ENCODE data around the gene RHBDF2. TPM values are rescaled to one million over a fixed set of nuclear protein-coding genes. Genes with fewer than 3 reads are reported as not detected.
A peak's percentile ranks its signal among the peaks of the same experiment; 100 is the strongest.

RHBDF2 gene
- total RNA-seq, 1 donor from 2014 or later: 17.5 TPM

GRCh38 chr17:76506408-76507345 is 5.5 kb upstream of the RHBDF2 start:
- no peaks in the 10 kb centered on the region for H3K36me3 Mint-ChIP-seq (ENCODE audit: unreplicated experiment)
- no peaks in the 10 kb centered on the region for H3K9me3 Mint-ChIP-seq (ENCODE audit: unreplicated experiment)
- TF ChIP-seq, protein P1, sequence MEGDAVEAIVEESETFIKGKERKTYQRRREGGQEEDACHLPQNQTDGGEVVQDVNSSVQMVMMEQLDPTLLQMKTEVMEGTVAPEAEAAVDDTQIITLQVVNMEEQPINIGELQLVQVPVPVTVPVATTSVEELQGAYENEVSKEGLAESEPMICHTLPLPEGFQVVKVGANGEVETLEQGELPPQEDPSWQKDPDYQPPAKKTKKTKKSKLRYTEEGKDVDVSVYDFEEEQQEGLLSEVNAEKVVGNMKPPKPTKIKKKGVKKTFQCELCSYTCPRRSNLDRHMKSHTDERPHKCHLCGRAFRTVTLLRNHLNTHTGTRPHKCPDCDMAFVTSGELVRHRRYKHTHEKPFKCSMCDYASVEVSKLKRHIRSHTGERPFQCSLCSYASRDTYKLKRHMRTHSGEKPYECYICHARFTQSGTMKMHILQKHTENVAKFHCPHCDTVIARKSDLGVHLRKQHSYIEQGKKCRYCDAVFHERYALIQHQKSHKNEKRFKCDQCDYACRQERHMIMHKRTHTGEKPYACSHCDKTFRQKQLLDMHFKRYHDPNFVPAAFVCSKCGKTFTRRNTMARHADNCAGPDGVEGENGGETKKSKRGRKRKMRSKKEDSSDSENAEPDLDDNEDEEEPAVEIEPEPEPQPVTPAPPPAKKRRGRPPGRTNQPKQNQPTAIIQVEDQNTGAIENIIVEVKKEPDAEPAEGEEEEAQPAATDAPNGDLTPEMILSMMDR (IDR thresholded peaks at IDR 0.05): peak; percentile 93
- no peak overlapping the region for H3K27ac Mint-ChIP-seq (ENCODE audit: unreplicated experiment)
- DNase-seq (ENCODE audit: extremely low spot score, unreplicated experiment): peak; percentile 93
- peaks cover 24% of the 10 kb centered on the region for H3K27me3 Mint-ChIP-seq (ENCODE audit: unreplicated experiment)
- no peak overlapping the region for H3K4me3 Mint-ChIP-seq (ENCODE audit: unreplicated experiment)
- H3K4me1 Mint-ChIP-seq (ENCODE audit: unreplicated experiment): peaks cover 4% of the 10 kb centered on the region

DNA sequence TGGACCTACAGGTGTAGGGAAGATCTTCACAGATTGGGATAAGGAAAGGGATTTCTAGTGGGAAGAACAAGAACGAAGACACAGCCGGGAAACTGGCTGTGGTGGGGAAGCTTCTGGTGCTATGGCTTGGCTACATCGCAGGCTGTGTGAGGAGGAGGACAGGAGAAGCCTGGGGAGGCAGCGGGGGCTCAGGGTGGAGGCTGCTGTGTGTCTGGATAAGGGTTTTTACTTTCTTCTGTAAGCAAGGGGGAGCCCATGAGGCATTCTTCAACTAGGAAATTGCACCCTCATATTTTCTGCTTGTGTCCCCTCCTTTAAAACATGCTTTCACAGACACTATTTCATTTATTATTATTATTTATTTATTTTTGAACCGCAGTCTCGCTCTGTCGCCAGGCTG is 2.9 kb upstream of the RHBDF2 start:
- no peaks in the 10 kb centered on the region for H3K9me3 Mint-ChIP-seq (ENCODE audit: unreplicated experiment)
- TF ChIP-seq, protein P1 (IDR thresholded peaks at IDR 0.05): no peak
- no peak overlapping the region for H3K4me3 Mint-ChIP-seq (ENCODE audit: unreplicated experiment)
- no peak overlapping the region for H3K27ac Mint-ChIP-seq (ENCODE audit: unreplicated experiment)
- H3K36me3 Mint-ChIP-seq (ENCODE audit: unreplicated experiment): no peaks in the 10 kb centered on the region
- peaks cover 20% of the 10 kb centered on the region for H3K27me3 Mint-ChIP-seq (ENCODE audit: unreplicated experiment)
- DNase-seq (ENCODE audit: extremely low spot score, unreplicated experiment): no peak
- peaks cover 25% of the 10 kb centered on the region for H3K4me1 Mint-ChIP-seq (ENCODE audit: unreplicated experiment)

- no peak for DNase-seq (ENCODE audit: extremely low spot score, unreplicated experiment)
- Mint-ChIP-seq H3K9me3 (ENCODE audit: unreplicated experiment) (no peaks in the 10 kb centered on the region), H3K4me3 (ENCODE audit: unreplicated experiment) (no peak overlapping the region), H3K36me3 (ENCODE audit: unreplicated experiment) (no peaks in the 10 kb centered on the region), H3K27me3 (ENCODE audit: unreplicated experiment) (peaks cover 7% of the 10 kb centered on the region), H3K27ac (ENCODE audit: unreplicated experiment) (no peak overlapping the region), H3K4me1 (ENCODE audit: unreplicated experiment) (peaks cover 40% of the 10 kb centered on the region)
- TF ChIP-seq, protein P1 (IDR thresholded peaks at IDR 0.05): no peak
Observed at GRCh38 chr17:76502341-76503211, 1.4 kb upstream of the RHBDF2 start.

DNA sequence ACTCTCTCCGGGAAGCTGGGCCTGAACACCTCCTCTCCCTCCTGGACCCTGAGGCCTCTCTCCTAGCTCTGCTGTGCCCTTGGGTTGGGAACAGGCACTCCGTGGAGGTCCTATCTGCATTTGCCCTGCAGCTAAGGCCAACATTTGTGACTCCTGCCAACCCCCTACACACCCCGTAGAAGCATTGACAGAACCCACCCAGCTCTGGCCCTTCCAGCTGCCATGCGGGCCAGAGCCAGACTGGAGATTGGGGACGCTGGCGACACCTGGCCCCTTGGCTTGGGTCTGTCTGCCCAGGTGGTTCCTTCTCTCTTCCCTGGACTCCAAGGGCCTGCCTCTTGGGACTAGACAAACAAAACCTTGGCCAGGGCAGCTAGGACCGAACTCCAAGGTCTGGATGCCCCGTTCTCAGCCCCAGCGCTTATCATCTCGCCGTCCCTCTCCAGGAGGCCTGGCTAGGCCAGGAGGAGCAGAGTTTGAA is 644 bp upstream of the RHBDF2 start:
- peak overlapping the region; percentile 81 for H3K4me3 Mint-ChIP-seq (ENCODE audit: unreplicated experiment)
- TF ChIP-seq, protein P1 (IDR thresholded peaks at IDR 0.05): no peak
- H3K4me1 Mint-ChIP-seq (ENCODE audit: unreplicated experiment): peaks cover 47% of the 10 kb centered on the region
- peak overlapping the region; percentile 89 for H3K27ac Mint-ChIP-seq (ENCODE audit: unreplicated experiment)
- no peak for DNase-seq (ENCODE audit: extremely low spot score, unreplicated experiment)
- no peaks in the 10 kb centered on the region for H3K9me3 Mint-ChIP-seq (ENCODE audit: unreplicated experiment)
- no peaks in the 10 kb centered on the region for H3K36me3 Mint-ChIP-seq (ENCODE audit: unreplicated experiment)
- H3K27me3 Mint-ChIP-seq (ENCODE audit: unreplicated experiment): peaks cover 1% of the 10 kb centered on the region

DNA sequence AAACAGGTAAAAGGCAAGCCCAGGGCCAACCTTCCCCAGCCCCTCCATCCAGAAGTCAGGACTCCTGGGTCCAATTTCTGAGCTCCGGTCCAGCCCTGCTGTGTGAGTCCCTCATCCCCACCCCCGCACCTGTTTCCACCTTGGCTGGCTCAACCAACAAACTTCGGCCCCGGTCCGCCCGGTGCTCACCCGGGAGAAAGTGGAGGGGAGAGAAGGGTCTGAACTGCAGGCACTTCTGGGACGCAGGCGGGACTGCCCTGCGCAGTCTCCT is 541 bp downstream of the RHBDF2 start:
- no peaks in the 10 kb centered on the region for H3K9me3 Mint-ChIP-seq (ENCODE audit: unreplicated experiment)

More for the DNA sequence above, 541 bp downstream of the RHBDF2 start:
- H3K4me3 Mint-ChIP-seq (ENCODE audit: unreplicated experiment): peak overlapping the region; percentile 70
- H3K4me1 Mint-ChIP-seq (ENCODE audit: unreplicated experiment): peaks cover 53% of the 10 kb centered on the region
- H3K36me3 Mint-ChIP-seq (ENCODE audit: unreplicated experiment): no peaks in the 10 kb centered on the region
- TF ChIP-seq, protein P1 (IDR thresholded peaks at IDR 0.05): no peak
- H3K27me3 Mint-ChIP-seq (ENCODE audit: unreplicated experiment): no peaks in the 10 kb centered on the region
- DNase-seq (ENCODE audit: extremely low spot score, unreplicated experiment): no peak
- H3K27ac Mint-ChIP-seq (ENCODE audit: unreplicated experiment): no peak overlapping the region
